Peyer's patch (tissue), 4 donors: ENCODE measurements around the gene WFS1.

Source experiments
- POLR2A ChIP-seq, 2 donors: fragments of 450-650 bp; IDR thresholded peaks; one replicate each; pipeline ENCODE4 v1.5.1; 2017; ENCODE audit warnings: antibody characterized with exemption in 2 of 2, mild to moderate bottlenecking in 2 of 2, moderate library complexity in 2 of 2
- TF ChIP-seq, protein P1 (sequence below), 6 experiments: fragments of 450-650 bp in 4 of 6; fragments of 200-600 bp in 2 of 6; sonication (generic) in 1 of 6; IDR thresholded peaks; one replicate each; pipeline ENCODE4 v1.5.1; 2017 to 2019; ENCODE audit warnings: antibody characterized with exemption in 6 of 6, mild to moderate bottlenecking in 3 of 6, moderate library complexity in 1 of 6

DNA sequence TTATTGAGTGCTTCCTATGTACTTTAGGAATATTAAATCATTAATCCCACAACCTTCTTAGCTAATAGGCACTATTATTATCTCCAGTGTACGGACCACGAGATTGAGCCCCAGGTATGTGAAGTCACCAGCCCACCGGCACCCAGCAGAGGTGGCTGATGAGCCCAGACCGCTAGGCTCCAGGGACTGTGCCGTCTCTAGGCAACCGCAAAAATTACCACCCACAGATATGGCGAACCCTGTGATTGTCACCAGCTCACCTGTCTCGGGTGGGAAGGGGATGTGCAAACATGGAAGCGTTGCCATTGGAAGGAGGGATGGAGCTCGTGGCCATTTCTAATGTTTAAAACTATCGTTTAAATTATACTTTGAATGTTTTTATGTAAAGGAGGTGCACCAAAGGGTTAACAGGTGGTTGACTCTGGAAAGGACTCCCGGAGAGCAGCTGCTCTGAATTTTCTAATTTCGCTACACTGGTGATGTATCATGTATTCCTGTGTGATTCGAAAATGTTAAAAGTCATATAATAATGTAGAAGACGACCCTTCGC is 48.3 kb upstream of the WFS1 start:
- TF ChIP-seq, protein P1, sequence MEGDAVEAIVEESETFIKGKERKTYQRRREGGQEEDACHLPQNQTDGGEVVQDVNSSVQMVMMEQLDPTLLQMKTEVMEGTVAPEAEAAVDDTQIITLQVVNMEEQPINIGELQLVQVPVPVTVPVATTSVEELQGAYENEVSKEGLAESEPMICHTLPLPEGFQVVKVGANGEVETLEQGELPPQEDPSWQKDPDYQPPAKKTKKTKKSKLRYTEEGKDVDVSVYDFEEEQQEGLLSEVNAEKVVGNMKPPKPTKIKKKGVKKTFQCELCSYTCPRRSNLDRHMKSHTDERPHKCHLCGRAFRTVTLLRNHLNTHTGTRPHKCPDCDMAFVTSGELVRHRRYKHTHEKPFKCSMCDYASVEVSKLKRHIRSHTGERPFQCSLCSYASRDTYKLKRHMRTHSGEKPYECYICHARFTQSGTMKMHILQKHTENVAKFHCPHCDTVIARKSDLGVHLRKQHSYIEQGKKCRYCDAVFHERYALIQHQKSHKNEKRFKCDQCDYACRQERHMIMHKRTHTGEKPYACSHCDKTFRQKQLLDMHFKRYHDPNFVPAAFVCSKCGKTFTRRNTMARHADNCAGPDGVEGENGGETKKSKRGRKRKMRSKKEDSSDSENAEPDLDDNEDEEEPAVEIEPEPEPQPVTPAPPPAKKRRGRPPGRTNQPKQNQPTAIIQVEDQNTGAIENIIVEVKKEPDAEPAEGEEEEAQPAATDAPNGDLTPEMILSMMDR (IDR thresholded peaks at IDR 0.05): no peak
- TF ChIP-seq POLR2A (IDR thresholded peaks at IDR 0.05): no peak
